Measurements from ENCODE around the gene EEFSEC.

- TF ChIP-seq, protein P1, sequence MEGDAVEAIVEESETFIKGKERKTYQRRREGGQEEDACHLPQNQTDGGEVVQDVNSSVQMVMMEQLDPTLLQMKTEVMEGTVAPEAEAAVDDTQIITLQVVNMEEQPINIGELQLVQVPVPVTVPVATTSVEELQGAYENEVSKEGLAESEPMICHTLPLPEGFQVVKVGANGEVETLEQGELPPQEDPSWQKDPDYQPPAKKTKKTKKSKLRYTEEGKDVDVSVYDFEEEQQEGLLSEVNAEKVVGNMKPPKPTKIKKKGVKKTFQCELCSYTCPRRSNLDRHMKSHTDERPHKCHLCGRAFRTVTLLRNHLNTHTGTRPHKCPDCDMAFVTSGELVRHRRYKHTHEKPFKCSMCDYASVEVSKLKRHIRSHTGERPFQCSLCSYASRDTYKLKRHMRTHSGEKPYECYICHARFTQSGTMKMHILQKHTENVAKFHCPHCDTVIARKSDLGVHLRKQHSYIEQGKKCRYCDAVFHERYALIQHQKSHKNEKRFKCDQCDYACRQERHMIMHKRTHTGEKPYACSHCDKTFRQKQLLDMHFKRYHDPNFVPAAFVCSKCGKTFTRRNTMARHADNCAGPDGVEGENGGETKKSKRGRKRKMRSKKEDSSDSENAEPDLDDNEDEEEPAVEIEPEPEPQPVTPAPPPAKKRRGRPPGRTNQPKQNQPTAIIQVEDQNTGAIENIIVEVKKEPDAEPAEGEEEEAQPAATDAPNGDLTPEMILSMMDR (IDR thresholded peaks at IDR 0.05; ENCODE audit: insufficient read depth, low read length), result no peak
- TF ChIP-seq, protein P2, sequence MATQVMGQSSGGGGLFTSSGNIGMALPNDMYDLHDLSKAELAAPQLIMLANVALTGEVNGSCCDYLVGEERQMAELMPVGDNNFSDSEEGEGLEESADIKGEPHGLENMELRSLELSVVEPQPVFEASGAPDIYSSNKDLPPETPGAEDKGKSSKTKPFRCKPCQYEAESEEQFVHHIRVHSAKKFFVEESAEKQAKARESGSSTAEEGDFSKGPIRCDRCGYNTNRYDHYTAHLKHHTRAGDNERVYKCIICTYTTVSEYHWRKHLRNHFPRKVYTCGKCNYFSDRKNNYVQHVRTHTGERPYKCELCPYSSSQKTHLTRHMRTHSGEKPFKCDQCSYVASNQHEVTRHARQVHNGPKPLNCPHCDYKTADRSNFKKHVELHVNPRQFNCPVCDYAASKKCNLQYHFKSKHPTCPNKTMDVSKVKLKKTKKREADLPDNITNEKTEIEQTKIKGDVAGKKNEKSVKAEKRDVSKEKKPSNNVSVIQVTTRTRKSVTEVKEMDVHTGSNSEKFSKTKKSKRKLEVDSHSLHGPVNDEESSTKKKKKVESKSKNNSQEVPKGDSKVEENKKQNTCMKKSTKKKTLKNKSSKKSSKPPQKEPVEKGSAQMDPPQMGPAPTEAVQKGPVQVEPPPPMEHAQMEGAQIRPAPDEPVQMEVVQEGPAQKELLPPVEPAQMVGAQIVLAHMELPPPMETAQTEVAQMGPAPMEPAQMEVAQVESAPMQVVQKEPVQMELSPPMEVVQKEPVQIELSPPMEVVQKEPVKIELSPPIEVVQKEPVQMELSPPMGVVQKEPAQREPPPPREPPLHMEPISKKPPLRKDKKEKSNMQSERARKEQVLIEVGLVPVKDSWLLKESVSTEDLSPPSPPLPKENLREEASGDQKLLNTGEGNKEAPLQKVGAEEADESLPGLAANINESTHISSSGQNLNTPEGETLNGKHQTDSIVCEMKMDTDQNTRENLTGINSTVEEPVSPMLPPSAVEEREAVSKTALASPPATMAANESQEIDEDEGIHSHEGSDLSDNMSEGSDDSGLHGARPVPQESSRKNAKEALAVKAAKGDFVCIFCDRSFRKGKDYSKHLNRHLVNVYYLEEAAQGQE (IDR thresholded peaks at IDR 0.05; ENCODE audit: insufficient replicate concordance, low read depth), result no peak
- TF ChIP-seq GABPA (IDR thresholded peaks at IDR 0.05; ENCODE audit: low read depth) (no peak), POLR2AphosphoS5 (IDR thresholded peaks at IDR 0.05; ENCODE audit: low read depth) (no peak)
Observed at GRCh38 chr3:128263946-128264345, 110.7 kb downstream of the EEFSEC start.

All from HL-60 (cell line).